OCI-LY3 (cell line): ENCODE data around the gene KDM1B.

Experiments
- H2AFZ ChIP-seq: fragments of 200-600, 300-600 bp; shearing (Covaris generic); 2 replicates; pipeline ENCODE4 v1.6.0; 2014; ENCODE audit warnings: antibody characterized with exemption, low read depth, low read length
- H3K27ac ChIP-seq: fragments of 200-600, 300-600 bp; sonication (generic); 2 replicates; pipeline ENCODE4 v1.5.1; 2014; ENCODE audit warnings: mild to moderate bottlenecking, low read length, moderate library complexity, mixed read lengths
- H3K27me3 ChIP-seq: fragments of 200-600, 300-600 bp; sonication (generic); 2 replicates; pipeline ENCODE4 v1.6.1; 2014; ENCODE audit warnings: low read depth, low read length, mixed read lengths
- H3K36me3 ChIP-seq: fragments of 200-600, 300-600 bp; sonication (generic); replicated peaks from 2 replicates; pipeline ENCODE3; 2014; ENCODE audit warnings: low read depth, low read length, mixed read lengths
- H3K4me1 ChIP-seq: fragments of 300-600, 200-600 bp; sonication (generic); 2 replicates; pipeline ENCODE4 v1.6.1; 2014; ENCODE audit warnings: low read length, mixed read lengths
- H3K4me2 ChIP-seq: fragments of 200-600, 300-600 bp; sonication (generic); 2 replicates; pipeline ENCODE4 v1.6.1; 2014; ENCODE audit warnings: low read length, mixed read lengths
- H3K4me3 ChIP-seq: fragments of 300-600, 200-600 bp; sonication (generic); 2 replicates; pipeline ENCODE4 v1.5.1; 2014; ENCODE audit warnings: antibody characterized with exemption, mild to moderate bottlenecking, low read length, moderate library complexity
- H3K79me2 ChIP-seq: fragments of 300-600, 200-600 bp; shearing (Covaris generic); 2 replicates; pipeline ENCODE4 v1.6.1; 2014; ENCODE audit warnings: mild to moderate bottlenecking, low read length, mixed read lengths
- H3K9ac ChIP-seq: fragments of 300-600, 200-600 bp; shearing (Covaris generic); 2 replicates; pipeline ENCODE4 v1.6.0; 2014; ENCODE audit warnings: mild to moderate bottlenecking, low read length, moderate library complexity
- H3K9me3 ChIP-seq: fragments of 200-600, 300-600 bp; shearing (Covaris generic); 2 replicates; pipeline ENCODE4 v1.6.1; 2014; ENCODE audit warnings: low read length, mixed read lengths; ENCODE audit not compliant: insufficient read depth
- H4K20me1 ChIP-seq: fragments of 200-600, 300-600 bp; sonication (generic); 2 replicates; pipeline ENCODE4 v1.6.1; 2016; ENCODE audit warnings: low read length, mixed read lengths; ENCODE audit not compliant: insufficient read depth
- CTCF ChIP-seq: fragments of 200-600, 300-600 bp; sonication (generic); IDR thresholded peaks from 2 replicates; pipeline ENCODE4 v1.5.1; 2014; ENCODE audit warnings: antibody characterized with exemption, low read length, low read depth
- EZH2phosphoT487 ChIP-seq: fragments of 200-600 bp; shearing (Covaris generic); IDR thresholded peaks from 2 replicates; pipeline ENCODE4 v1.6.1; 2018; ENCODE audit warnings: antibody characterized with exemption, mixed run types, low read depth

The KDM1B gene

GRCh38 chr6:18141805-18142590 is 13.2 kb upstream of the KDM1B start:
- Histone ChIP-seq H3K36me3 (no peaks in the 10 kb centered on the region), H3K27ac (no peak overlapping the region), H4K20me1 (no peaks in the 10 kb centered on the region), H3K9me3 (no peaks in the 10 kb centered on the region), H3K79me2 (no peaks in the 10 kb centered on the region), H3K27me3 (no peaks in the 10 kb centered on the region), H3K4me2 (no peak overlapping the region), H3K9ac (no peak overlapping the region), H2AFZ (no peak overlapping the region), H3K4me3 (no peak overlapping the region), H3K4me1 (no peaks in the 10 kb centered on the region)
- TF ChIP-seq CTCF (no peak), EZH2phosphoT487 (no peak)

GRCh38 chr6:18142591-18142861 is 12.7 kb upstream of the KDM1B start:
- Histone ChIP-seq H3K4me3 (no peak overlapping the region), H4K20me1 (no peaks in the 10 kb centered on the region), H3K4me2 (no peak overlapping the region), H2AFZ (no peak overlapping the region), H3K9ac (no peak overlapping the region), H3K4me1 (no peaks in the 10 kb centered on the region), H3K79me2 (no peaks in the 10 kb centered on the region), H3K27me3 (no peaks in the 10 kb centered on the region), H3K36me3 (no peaks in the 10 kb centered on the region), H3K9me3 (no peaks in the 10 kb centered on the region), H3K27ac (no peak overlapping the region)
- TF ChIP-seq CTCF (no peak), EZH2phosphoT487 (no peak)

GRCh38 chr6:18147160-18147559 is 8.1 kb upstream of the KDM1B start:
- no peak overlapping the region for H3K27ac ChIP-seq
- no peaks in the 10 kb centered on the region for H3K27me3 ChIP-seq
- no peaks in the 10 kb centered on the region for H4K20me1 ChIP-seq
- no peak overlapping the region for H2AFZ ChIP-seq
- no peaks in the 10 kb centered on the region for H3K4me1 ChIP-seq
- no peak for TF ChIP-seq CTCF
- no peak overlapping the region for H3K4me2 ChIP-seq
- H3K9me3 ChIP-seq, result no peaks in the 10 kb centered on the region
- H3K36me3 ChIP-seq, result no peaks in the 10 kb centered on the region
- no peak overlapping the region for H3K9ac ChIP-seq
- H3K79me2 ChIP-seq, result no peaks in the 10 kb centered on the region
- H3K4me3 ChIP-seq, result no peak overlapping the region

- Histone ChIP-seq H3K9me3 (no peaks in the 10 kb centered on the region), H3K79me2 (no peaks in the 10 kb centered on the region), H3K9ac (no peak overlapping the region), H3K27ac (no peak overlapping the region), H3K27me3 (no peaks in the 10 kb centered on the region), H3K4me3 (no peak overlapping the region), H4K20me1 (no peaks in the 10 kb centered on the region), H3K36me3 (no peaks in the 10 kb centered on the region), H3K4me1 (peaks cover 3% of the 10 kb centered on the region), H3K4me2 (no peak overlapping the region), H2AFZ (no peak overlapping the region)
- TF ChIP-seq EZH2phosphoT487 (no peak), CTCF (no peak)
These were observed 7.6 kb upstream of the KDM1B start for GRCh38 chr6:18147616-18148015.
